H54 (cell line): ENCODE data around the gene SCAANT1.

ENCODE experiments used
- DNase-seq: peaks from one replicate; pipeline ENCODE4 v3.0.0; 2011; ENCODE audit warnings: low spot score, mixed read lengths; ENCODE audit not compliant: insufficient read length
- FAIRE-seq: peaks from 3 replicates; lab custom pipeline; 2011; peaks lifted over from hg19 to GRCh38; lab: Jason Lieb, UNC
- POLR2A ChIP-seq: IDR thresholded peaks from 2 replicates; pipeline ENCODE4 v1.6.1; 2011; ENCODE audit warnings: low read depth, mild to moderate bottlenecking, low read length

The SCAANT1 gene

GRCh38 chr3:63900459-63900858, 11.7 kb downstream of the SCAANT1 start:
- TF ChIP-seq POLR2A, result no peak
- DNase-seq, result no peak

GRCh38 chr3:63900010-63900409, 12.2 kb downstream of the SCAANT1 start:
- no peak for TF ChIP-seq POLR2A
- FAIRE-seq, result no peak
- no peak for DNase-seq

More at GRCh38 chr3:63900459-63900858, 11.7 kb downstream of the SCAANT1 start:
- no peak for FAIRE-seq

GRCh38 chr3:63896332-63897030, 15.7 kb downstream of the SCAANT1 start:
- no peak for DNase-seq
- no peak for TF ChIP-seq POLR2A
- no peak for FAIRE-seq

- DNase-seq (no peak), FAIRE-seq (no peak)
- no peak for TF ChIP-seq POLR2A
These were observed 16.6 kb downstream of the SCAANT1 start for GRCh38 chr3:63895422-63896189.

GRCh38 chr3:63892773-63893352, 19.3 kb downstream of the SCAANT1 start:
- no peak for DNase-seq
- no peak for TF ChIP-seq POLR2A
- no peak for FAIRE-seq

GRCh38 chr3:63891518-63891917, 20.7 kb downstream of the SCAANT1 start:
- TF ChIP-seq POLR2A, result no peak
- FAIRE-seq, result no peak
- DNase-seq, result no peak

GRCh38 chr3:63886858-63887257, 25.3 kb downstream of the SCAANT1 start:
- no peak for TF ChIP-seq POLR2A
- no peak for FAIRE-seq

GRCh38 chr3:63880653-63881052, 31.5 kb downstream of the SCAANT1 start:
- no peak for FAIRE-seq
- no peak for DNase-seq
- no peak for TF ChIP-seq POLR2A

More at GRCh38 chr3:63886858-63887257, 25.3 kb downstream of the SCAANT1 start:
- DNase-seq, result no peak

- FAIRE-seq (no peak), DNase-seq (no peak)
- no peak for TF ChIP-seq POLR2A
These were observed 33.7 kb downstream of the SCAANT1 start for GRCh38 chr3:63878394-63879060.

- no peak for FAIRE-seq
- DNase-seq, result no peak
- no peak for TF ChIP-seq POLR2A
These were observed 34.3 kb downstream of the SCAANT1 start for GRCh38 chr3:63877737-63878393.

- no peak for TF ChIP-seq POLR2A
- FAIRE-seq (no peak), DNase-seq (no peak)
These were observed 35.9 kb downstream of the SCAANT1 start for GRCh38 chr3:63876260-63876659.

- FAIRE-seq, result no peak
- no peak for TF ChIP-seq POLR2A
- DNase-seq, result no peak
These were observed 36.7 kb downstream of the SCAANT1 start for GRCh38 chr3:63875510-63875909.

- no peak for TF ChIP-seq POLR2A
- DNase-seq (no peak), FAIRE-seq (no peak)
These were observed 37.4 kb downstream of the SCAANT1 start for GRCh38 chr3:63874769-63875168.
